CD14-positive monocyte (primary cell): ENCODE measurements around the gene ARHGAP35. TPM values are rescaled to one million over a fixed set of nuclear protein-coding genes. Genes with fewer than 3 reads are reported as not detected.
A peak's percentile ranks its signal among the peaks of the same experiment; 100 is the strongest.

Source experiments
- DNase-seq, 3 donors: peaks; one replicate each; pipeline ENCODE4 v3.0.0-alpha.2; 2011 to 2022
- H2AFZ ChIP-seq: 2 replicates; pipeline ENCODE4 v1.6.0; 2012; ENCODE audit warnings: mild to moderate bottlenecking, low read depth, low read length, inconsistent platforms; ENCODE audit not compliant: insufficient read depth, poor library complexity, severe bottlenecking
- H3K27ac ChIP-seq, 2 donors: 1 replicate in 1 of 2; 2 replicates in 1 of 2; pipeline ENCODE4 v1.5.1; 2012 to 2013; ENCODE audit warnings: low read length in 2 of 2, control low read depth in 1 of 2, inconsistent platforms in 1 of 2, low read depth in 1 of 2, mild to moderate bottlenecking in 1 of 2
- H3K27me3 ChIP-seq, 2 donors: one replicate each; pipeline versions ENCODE4 v1.6.0 to v1.6.1; 2011 to 2013; ENCODE audit warnings: low read length in 2 of 2; ENCODE audit not compliant: control insufficient read depth in 2 of 2, insufficient read depth in 2 of 2
- H3K36me3 ChIP-seq, 2 donors: replicated peaks in 1 of 2; 1 replicate in 1 of 2; 2 replicates in 1 of 2; pipeline versions ENCODE4 v1.5.1 to v1.6.1; 2012 to 2013; ENCODE audit warnings: low read length in 2 of 2, control low read depth in 1 of 2, inconsistent platforms in 1 of 2, mild to moderate bottlenecking in 1 of 2; ENCODE audit not compliant: insufficient read depth in 2 of 2, control insufficient read depth in 1 of 2
- H3K4me1 ChIP-seq, 2 donors: 1 replicate in 1 of 2; 2 replicates in 1 of 2; pipeline versions ENCODE4 v1.5.1 to v1.6.1; 2012 to 2013; ENCODE audit warnings: low read length in 2 of 2, control low read depth in 1 of 2, inconsistent platforms in 1 of 2, mild to moderate bottlenecking in 1 of 2, moderate library complexity in 1 of 2; ENCODE audit not compliant: insufficient read depth in 2 of 2, control insufficient read depth in 1 of 2
- H3K4me2 ChIP-seq: replicated peaks from 2 replicates; pipeline ENCODE3; 2012; ENCODE audit warnings: low read length, moderate library complexity, mild to moderate bottlenecking; ENCODE audit not compliant: poor library complexity, severe bottlenecking; ENCODE audit errors: extremely low read depth
- H3K4me3 ChIP-seq, 3 experiments: fragments of 200-600 bp in 1 of 3; sonication (generic) in 1 of 3; replicated peaks in 1 of 3; 1 replicate in 2 of 3; 2 replicates in 1 of 3; pipeline ENCODE4 v1.5.1; 2011 to 2013; ENCODE audit warnings: low read length in 3 of 3, mild to moderate bottlenecking in 3 of 3, control low read depth in 2 of 3, low read depth in 2 of 3, inconsistent platforms in 1 of 3, moderate library complexity in 1 of 3
- H3K79me2 ChIP-seq: 2 replicates; pipeline ENCODE4 v1.6.0; 2012; ENCODE audit warnings: mild to moderate bottlenecking, control low read depth, inconsistent platforms, low read length, moderate library complexity; ENCODE audit not compliant: insufficient read depth
- H3K9ac ChIP-seq: 2 replicates; pipeline ENCODE4 v1.6.0; 2017; ENCODE audit warnings: low read length, mild to moderate bottlenecking; ENCODE audit not compliant: insufficient read depth, poor library complexity, severe bottlenecking
- H3K9me3 ChIP-seq, 2 donors: replicated peaks in 1 of 2; 1 replicate in 1 of 2; 2 replicates in 1 of 2; pipeline versions ENCODE4 v1.5.1 to v1.6.1; 2012 to 2013; ENCODE audit warnings: low read length in 2 of 2, control low read depth in 1 of 2; ENCODE audit not compliant: control insufficient read depth in 1 of 2, insufficient read depth in 1 of 2
- H4K20me1 ChIP-seq: 2 replicates; pipeline ENCODE4 v1.6.0; 2012; ENCODE audit warnings: mild to moderate bottlenecking, low read length, control low read depth, moderate library complexity; ENCODE audit not compliant: insufficient read depth
- H3K27ac Mint-ChIP-seq, 7 donors: one replicate each; pipeline ENCODE4 v1.8.0; 2020; ENCODE audit warnings: mild to moderate bottlenecking in 7 of 7, mixed read lengths in 7 of 7, moderate library complexity in 6 of 7, inconsistent platforms in 2 of 7
- H3K27me3 Mint-ChIP-seq, 3 donors: one replicate each; pipeline ENCODE4 v1.8.0; 2021 to 2022; ENCODE audit warnings: low read depth in 3 of 3, mild to moderate bottlenecking in 3 of 3, mixed read lengths in 3 of 3, moderate library complexity in 3 of 3, inconsistent platforms in 1 of 3
- H3K36me3 Mint-ChIP-seq, 2 donors: one replicate each; pipeline ENCODE4 v1.8.0; 2020; ENCODE audit warnings: mixed read lengths in 2 of 2, inconsistent platforms in 1 of 2, mild to moderate bottlenecking in 1 of 2
- H3K4me1 Mint-ChIP-seq: one replicate; pipeline ENCODE4 v1.8.0; 2020; ENCODE audit warnings: mild to moderate bottlenecking, mixed read lengths
- H3K4me3 Mint-ChIP-seq, 2 donors: one replicate each; pipeline ENCODE4 v1.8.0; 2020; ENCODE audit warnings: mild to moderate bottlenecking in 2 of 2, mixed read lengths in 2 of 2, moderate library complexity in 1 of 2
- H3K9me3 Mint-ChIP-seq, 7 donors: one replicate each; pipeline ENCODE4 v1.8.0; 2020 to 2022; ENCODE audit warnings: mixed read lengths in 7 of 7, mild to moderate bottlenecking in 6 of 7, moderate library complexity in 6 of 7, inconsistent platforms in 2 of 7
- CTCF ChIP-seq: fragments of 200-600 bp; IDR thresholded peaks from one replicate; pipeline ENCODE4 v1.8.0; 2022; ENCODE audit warnings: antibody characterized with exemption, mild to moderate bottlenecking
- WGBS: methylation state at CpG from one replicate; pipeline ENCODE4 v1.1.5; 2013; ENCODE audit warnings: missing lambda C conversion rate; ENCODE audit not compliant: insufficient coverage; 5-methylcytosine and 5-hydroxymethylcytosine counted together
- intact Hi-C, 2 donors: fragments of 100-400 bp; cut with micrococcal nuclease; formaldehyde crosslinking; loops; one replicate each; pipeline versions ENCODE4 v1.15.0 to v1.15.1; 2023
- polyA plus RNA-seq, 3 donors: library from polyadenylated mRNA; depleted of rRNA in 1 of 3; unstranded in 2 of 3; stranded (reverse) in 1 of 3; fragments of 300-500 nt in 2 of 3; fragments of >200 nt in 1 of 3; fragmentation: Illumina TruSeq in 2 of 3; gene quantifications; 1 replicate in 2 of 3; 2 replicates in 1 of 3; pipeline ENCODE4 v1.2.3, GENCODE V29; 2012 to 2021

The ARHGAP35 gene
- polyA plus RNA-seq, 3 donors: 1.5 to 7.6 (median 2.0) TPM

DNA sequence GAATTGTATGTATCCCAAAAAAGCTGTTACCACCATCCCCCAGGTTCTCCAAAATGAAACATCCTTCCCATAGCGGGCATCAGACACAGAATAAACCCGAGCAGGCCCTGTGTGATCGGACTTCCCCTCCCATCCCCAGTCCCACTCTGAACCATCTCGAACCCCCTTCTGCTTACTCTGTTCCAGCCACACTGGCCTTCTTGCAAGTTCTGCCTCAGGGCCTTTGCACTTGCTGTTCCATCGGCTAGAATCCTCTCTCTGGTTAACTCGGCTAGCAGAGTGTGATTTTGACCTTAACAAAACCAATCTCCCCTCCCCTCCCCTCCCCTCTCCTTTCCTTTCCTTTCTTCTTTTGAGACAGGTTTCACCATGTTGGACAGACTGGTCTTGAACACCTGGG lies 25.8 kb upstream of the ARHGAP35 start:
- H3K27ac Mint-ChIP-seq: peak overlapping the region in 1 of 7 donors; percentile 25
- Histone ChIP-seq H3K4me1 (peaks cover 0 to 3% of the 10 kb centered on the region in 2 donors), H3K27me3 (no peaks in the 10 kb centered on the region), H3K4me3 (no peak overlapping the region), H3K79me2 (no peaks in the 10 kb centered on the region), H4K20me1 (peaks cover 4% of the 10 kb centered on the region), H3K4me2 (no peak overlapping the region), H2AFZ (no peak overlapping the region), H3K9me3 (no peaks in the 10 kb centered on the region), H3K36me3 (peaks cover 26 to 40% of the 10 kb centered on the region in 2 donors), H3K27ac (no peak overlapping the region), H3K9ac (no peak overlapping the region)
- H3K9me3 Mint-ChIP-seq: peaks cover 0 to 6% (median 0%) of the 10 kb centered on the region in 7 donors
- intact Hi-C loops: no loop called here
- peaks cover 1% of the 10 kb centered on the region for H3K4me1 Mint-ChIP-seq
- 96% methylated on average over 6 of the region's 6 CpGs for WGBS
- DNase-seq: no peak
- peaks cover 27 to 35% of the 10 kb centered on the region in 2 donors for H3K36me3 Mint-ChIP-seq
- H3K27me3 Mint-ChIP-seq: peaks cover 1 to 5% (median 1%) of the 10 kb centered on the region in 3 donors
- no peak overlapping the region for H3K4me3 Mint-ChIP-seq
- no peak for TF ChIP-seq CTCF

DNA sequence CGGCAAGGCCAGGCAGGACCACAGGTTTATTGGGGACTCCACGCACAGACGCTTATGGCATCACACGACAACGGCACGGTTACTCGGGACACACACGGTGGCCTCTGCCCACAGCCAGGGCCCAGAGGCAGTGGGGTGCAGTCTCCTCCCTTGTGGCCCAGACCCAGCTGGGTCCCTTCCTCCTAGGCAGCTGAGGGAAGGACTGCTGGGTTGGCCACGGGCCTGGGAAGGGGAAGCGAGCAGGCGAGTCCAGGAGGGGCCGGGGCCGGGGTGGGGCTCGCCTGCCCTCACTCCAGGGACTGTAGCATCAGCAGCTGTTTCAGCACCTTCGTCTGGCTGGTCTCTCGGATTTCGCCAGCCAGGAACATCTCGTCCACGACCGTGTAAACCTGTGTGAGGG lies 22.6 kb upstream of the ARHGAP35 start:
- TF ChIP-seq CTCF: no peak
- peaks cover 47 to 58% of the 10 kb centered on the region in 2 donors for H3K36me3 Mint-ChIP-seq
- no peak overlapping the region for H3K4me3 Mint-ChIP-seq

More for the DNA sequence above, 22.6 kb upstream of the ARHGAP35 start:
- Mint-ChIP-seq H3K27me3 (peaks cover 0 to 2% (median under 1%) of the 10 kb centered on the region in 3 donors), H3K9me3 (peaks cover 0 to 2% (median 0%) of the 10 kb centered on the region in 7 donors), H3K4me1 (peaks cover 5% of the 10 kb centered on the region), H3K27ac (no peak overlapping the region)
- peaks cover 24% of the 10 kb centered on the region for H4K20me1 ChIP-seq
- intact Hi-C loops: no loop called here
- WGBS: 86% methylated on average over 20 of the region's 20 CpGs
- no peak overlapping the region for H3K4me3 ChIP-seq
- H3K79me2 ChIP-seq: peaks cover under 1% of the 10 kb centered on the region
- H3K9ac ChIP-seq: no peak overlapping the region
- H3K9me3 ChIP-seq: no peaks in the 10 kb centered on the region
- no peak overlapping the region for H3K4me2 ChIP-seq
- no peaks in the 10 kb centered on the region for H3K27me3 ChIP-seq
- no peak overlapping the region for H2AFZ ChIP-seq
- H3K4me1 ChIP-seq: no peaks in the 10 kb centered on the region
- H3K27ac ChIP-seq: no peak overlapping the region
- DNase-seq: no peak
- peaks cover 44 to 63% of the 10 kb centered on the region in 2 donors for H3K36me3 ChIP-seq
